Gastroesophageal sphincter (tissue), 4 donors: ENCODE data around the gene IFIT3. TPM values are rescaled to one million over a fixed set of nuclear protein-coding genes. Genes with fewer than 3 reads are reported as not detected.
A peak's percentile ranks its signal among the peaks of the same experiment; 100 is the strongest.

ENCODE experiments used
- ATAC-seq: fragments of 150-250 bp; one replicate; pipeline ENCODE4 v1.9.1; 2016; ENCODE audit warnings: mild to moderate bottlenecking, moderate library complexity
- H3K27ac ChIP-seq, 4 donors: fragments of 200-600 bp; sonication (generic) in 3 of 4; 1 replicate in 3 of 4; 2 replicates in 1 of 4; pipeline ENCODE4 v1.5.1; 2016 to 2019
- H3K27me3 ChIP-seq: fragments of 200-600 bp; sonication (generic); one replicate; pipeline ENCODE4 v1.5.1; 2019
- H3K36me3 ChIP-seq, 2 donors: fragments of 200-600 bp; sonication (generic); one replicate each; pipeline ENCODE4 v1.5.1; 2019; ENCODE audit warnings: control low read depth in 1 of 2
- H3K4me1 ChIP-seq, 3 donors: fragments of 200-600 bp; sonication (generic); 1 replicate in 2 of 3; 2 replicates in 1 of 3; pipeline ENCODE4 v1.5.1; 2016 to 2019; ENCODE audit warnings: control low read depth in 2 of 3
- H3K4me3 ChIP-seq, 2 donors: fragments of 200-600 bp; sonication (generic); one replicate each; pipeline ENCODE4 v1.5.1; 2019; ENCODE audit warnings: mild to moderate bottlenecking in 1 of 2, moderate library complexity in 1 of 2
- H3K9me3 ChIP-seq, 3 donors: fragments of 200-600 bp; sonication (generic); one replicate each; pipeline ENCODE4 v1.5.1; 2017 to 2019; ENCODE audit warnings: control low read depth in 2 of 3
- POLR2AphosphoS5 ChIP-seq: sonication (generic); formaldehyde crosslinking; IDR thresholded peaks from one replicate; pipeline ENCODE4 v1.6.1; 2017; ENCODE audit warnings: antibody characterized with exemption
- WGBS, 2 donors: methylation state at CpG; one replicate each; pipeline ENCODE4 v1.1.5; 2018; ENCODE audit warnings: low coverage in 1 of 2; 5-methylcytosine and 5-hydroxymethylcytosine counted together
- total RNA-seq, 4 donors: library from RNA; depleted of rRNA; stranded (reverse); fragments of >200 nt; gene quantifications; one replicate each; pipeline ENCODE4 v1.1.0, GENCODE V29; 2016
- TF ChIP-seq, protein P1 (sequence below), 4 experiments: fragments of 200-600 bp in 2 of 4; fragments of 450-650 bp in 2 of 4; sonication (generic) in 1 of 4; IDR thresholded peaks; one replicate each; pipeline ENCODE4 v1.5.1; 2017 to 2019; ENCODE audit warnings: antibody characterized with exemption in 4 of 4, mild to moderate bottlenecking in 2 of 4, moderate library complexity in 2 of 4

Gene IFIT3
- total RNA-seq, 4 donors from 2014 or later, result 8.1 to 15.5 (median 11.9) TPM

DNA sequence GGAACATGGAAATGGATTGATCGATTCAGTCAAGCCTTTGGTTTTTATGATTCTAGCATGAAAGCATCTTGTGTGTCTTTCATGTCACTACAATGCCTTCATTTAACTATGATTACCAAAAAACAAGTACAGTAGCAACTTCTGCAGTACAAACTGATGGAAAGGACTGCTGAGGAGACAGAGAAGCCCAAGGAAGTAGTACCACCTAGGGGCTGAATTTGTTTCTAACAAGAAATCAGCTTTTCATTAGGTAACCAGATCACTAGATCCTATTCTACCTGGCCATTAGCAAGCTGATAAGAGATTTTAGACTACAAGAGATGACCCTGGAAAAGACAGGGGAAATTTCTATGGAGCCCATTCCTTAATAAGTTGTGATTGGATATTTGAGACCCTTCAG is 61.5 kb downstream of the IFIT3 start:
- H3K27ac ChIP-seq, result peak overlapping the region in 2 of 4 donors; percentile 35 to 81
- TF ChIP-seq POLR2AphosphoS5, result no peak
- TF ChIP-seq, protein P1, sequence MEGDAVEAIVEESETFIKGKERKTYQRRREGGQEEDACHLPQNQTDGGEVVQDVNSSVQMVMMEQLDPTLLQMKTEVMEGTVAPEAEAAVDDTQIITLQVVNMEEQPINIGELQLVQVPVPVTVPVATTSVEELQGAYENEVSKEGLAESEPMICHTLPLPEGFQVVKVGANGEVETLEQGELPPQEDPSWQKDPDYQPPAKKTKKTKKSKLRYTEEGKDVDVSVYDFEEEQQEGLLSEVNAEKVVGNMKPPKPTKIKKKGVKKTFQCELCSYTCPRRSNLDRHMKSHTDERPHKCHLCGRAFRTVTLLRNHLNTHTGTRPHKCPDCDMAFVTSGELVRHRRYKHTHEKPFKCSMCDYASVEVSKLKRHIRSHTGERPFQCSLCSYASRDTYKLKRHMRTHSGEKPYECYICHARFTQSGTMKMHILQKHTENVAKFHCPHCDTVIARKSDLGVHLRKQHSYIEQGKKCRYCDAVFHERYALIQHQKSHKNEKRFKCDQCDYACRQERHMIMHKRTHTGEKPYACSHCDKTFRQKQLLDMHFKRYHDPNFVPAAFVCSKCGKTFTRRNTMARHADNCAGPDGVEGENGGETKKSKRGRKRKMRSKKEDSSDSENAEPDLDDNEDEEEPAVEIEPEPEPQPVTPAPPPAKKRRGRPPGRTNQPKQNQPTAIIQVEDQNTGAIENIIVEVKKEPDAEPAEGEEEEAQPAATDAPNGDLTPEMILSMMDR (IDR thresholded peaks at IDR 0.05), result peak; percentile 29 to 62 (median 56)
- 76 to 80% methylated on average over 1 of the region's 1 CpG for WGBS, 2 donors

More for the DNA sequence above, 61.5 kb downstream of the IFIT3 start:
- no peaks in the 10 kb centered on the region for H3K36me3 ChIP-seq
- H3K27me3 ChIP-seq, result no peaks in the 10 kb centered on the region
- H3K4me3 ChIP-seq, result no peak overlapping the region
- H3K4me1 ChIP-seq, result peaks cover 10 to 54% (median 17%) of the 10 kb centered on the region in 3 donors
- H3K9me3 ChIP-seq, result no peaks in the 10 kb centered on the region
- ATAC-seq, result no peak

Other genes with a start within 250 kb of the IFIT3 start
- 10 to 100 TPM in 1 of 4 donors, 1 to 10 TPM in 2, under 1 TPM in 1; 0.93 to 16.8 (median 1.5) TPM for gene CH25H, start 120.7 kb upstream of the IFIT3 start, total RNA-seq
- 10 to 100 TPM; 15.7 to 46.0 (median 22.3) TPM for gene LIPA, start 76.2 kb upstream of the IFIT3 start, total RNA-seq
- 1 to 10 TPM; 3.2 to 5.3 (median 3.8) TPM for gene IFIT2, start 26.0 kb upstream of the IFIT3 start, total RNA-seq
- gene IFIT1B, start 50.1 kb downstream of the IFIT3 start, total RNA-seq, result not detected
- gene IFIT1, start 64.6 kb downstream of the IFIT3 start, total RNA-seq, result 10 to 100 TPM; 10.3 to 16.5 (median 15.2) TPM
- gene IFIT5, start 86.6 kb downstream of the IFIT3 start, total RNA-seq, result 10 to 100 TPM; 14.9 to 30.0 (median 27.3) TPM
- 10 to 100 TPM in 1 of 4 donors, 1 to 10 TPM in 3; 1.7 to 11.7 (median 2.4) TPM for gene SLC16A12, start 207.6 kb downstream of the IFIT3 start, total RNA-seq